ENCODE measurements around the gene PSD. TPM values are rescaled to one million over a fixed set of nuclear protein-coding genes. Genes with fewer than 3 reads are reported as not detected.

PSD gene
- total RNA-seq, 2 donors from 2014 or later, result 8.6 to 11.7 TPM

DNA sequence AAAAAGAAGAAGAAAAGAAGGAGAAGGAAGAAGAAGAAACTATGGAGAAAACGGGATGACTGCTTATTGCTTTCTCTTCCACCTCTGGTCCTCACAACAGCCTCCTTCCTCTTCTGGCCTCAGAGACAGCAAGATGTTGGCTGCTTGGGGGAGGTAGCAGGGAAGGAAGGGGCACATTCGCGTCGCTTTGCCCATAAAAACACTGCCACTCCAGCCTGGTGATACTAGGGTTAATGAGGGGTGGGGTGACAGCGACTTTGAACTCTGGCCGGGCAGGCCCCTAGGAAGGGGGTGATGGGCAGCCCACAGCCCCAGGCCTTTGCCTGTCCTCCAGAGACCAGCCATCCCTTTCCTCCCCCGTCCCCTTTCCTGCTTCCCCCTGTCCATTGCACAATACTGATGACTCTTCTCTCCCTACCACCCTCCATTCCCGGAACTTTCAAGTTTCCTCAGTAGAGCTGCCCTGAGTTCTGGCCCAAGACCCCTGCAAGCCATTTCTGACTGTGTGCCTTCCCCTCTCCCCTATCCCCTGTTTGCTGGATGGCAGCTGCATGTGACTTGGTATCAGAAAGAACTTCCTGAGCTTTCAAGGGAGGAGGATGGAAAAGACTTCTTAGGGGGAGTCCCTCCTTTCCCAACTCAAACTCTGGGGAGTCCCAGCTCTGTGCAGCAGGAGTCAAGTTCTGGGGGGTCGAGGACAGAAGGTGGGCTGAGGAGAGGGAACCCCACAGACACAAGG, 16.0 kb upstream of the PSD start:
- H3K9me3 Mint-ChIP-seq, result no peaks in the 10 kb centered on the region
- peak overlapping the region; percentile 84 to 92 for H3K4me3 Mint-ChIP-seq
- peaks cover 8 to 10% of the 10 kb centered on the region in 2 donors for H3K36me3 Mint-ChIP-seq (ENCODE audit: insufficient read depth in 2 of 2)
- H3K4me1 Mint-ChIP-seq (ENCODE audit: low read depth), result peaks cover 65% of the 10 kb centered on the region
- no peak for DNase-seq
- H3K27me3 Mint-ChIP-seq (ENCODE audit: low read depth), result no peaks in the 10 kb centered on the region
- peak overlapping the region; percentile 96 for H3K27ac Mint-ChIP-seq
- ATAC-seq (replicated peaks in 1 of 2), result no peak

DNA sequence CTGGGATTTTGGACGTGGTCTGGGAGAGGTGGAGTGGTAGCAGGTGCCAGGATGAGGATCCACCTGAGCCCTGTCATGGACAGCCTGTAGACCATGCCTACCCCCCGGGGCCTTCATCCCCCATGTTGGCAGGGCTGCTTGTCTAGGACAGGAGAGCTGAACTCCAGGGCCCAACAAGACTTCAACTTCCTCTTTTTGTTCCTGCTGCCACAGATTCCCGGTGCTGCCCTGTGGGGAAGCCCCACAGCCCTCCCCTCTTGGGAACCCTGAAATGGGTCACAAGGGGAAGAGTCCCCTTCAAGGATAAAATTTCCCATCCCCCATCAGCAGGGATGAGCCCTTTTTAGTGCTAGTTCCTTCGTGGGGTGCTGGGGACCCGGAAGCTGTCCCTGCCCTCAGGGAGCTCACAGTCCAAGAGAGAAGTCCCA, 15.0 kb upstream of the PSD start:
- Mint-ChIP-seq H3K9me3 (no peaks in the 10 kb centered on the region), H3K4me3 (peak overlapping the region; percentile 84 to 96), H3K27ac (peak overlapping the region; percentile 96), H3K4me1 (ENCODE audit: low read depth) (peaks cover 65% of the 10 kb centered on the region), H3K27me3 (ENCODE audit: low read depth) (no peaks in the 10 kb centered on the region), H3K36me3 (ENCODE audit: insufficient read depth in 2 of 2) (peaks cover 8 to 10% of the 10 kb centered on the region in 2 donors)
- DNase-seq (no peak), ATAC-seq (replicated peaks in 1 of 2) (no peak)

DNA sequence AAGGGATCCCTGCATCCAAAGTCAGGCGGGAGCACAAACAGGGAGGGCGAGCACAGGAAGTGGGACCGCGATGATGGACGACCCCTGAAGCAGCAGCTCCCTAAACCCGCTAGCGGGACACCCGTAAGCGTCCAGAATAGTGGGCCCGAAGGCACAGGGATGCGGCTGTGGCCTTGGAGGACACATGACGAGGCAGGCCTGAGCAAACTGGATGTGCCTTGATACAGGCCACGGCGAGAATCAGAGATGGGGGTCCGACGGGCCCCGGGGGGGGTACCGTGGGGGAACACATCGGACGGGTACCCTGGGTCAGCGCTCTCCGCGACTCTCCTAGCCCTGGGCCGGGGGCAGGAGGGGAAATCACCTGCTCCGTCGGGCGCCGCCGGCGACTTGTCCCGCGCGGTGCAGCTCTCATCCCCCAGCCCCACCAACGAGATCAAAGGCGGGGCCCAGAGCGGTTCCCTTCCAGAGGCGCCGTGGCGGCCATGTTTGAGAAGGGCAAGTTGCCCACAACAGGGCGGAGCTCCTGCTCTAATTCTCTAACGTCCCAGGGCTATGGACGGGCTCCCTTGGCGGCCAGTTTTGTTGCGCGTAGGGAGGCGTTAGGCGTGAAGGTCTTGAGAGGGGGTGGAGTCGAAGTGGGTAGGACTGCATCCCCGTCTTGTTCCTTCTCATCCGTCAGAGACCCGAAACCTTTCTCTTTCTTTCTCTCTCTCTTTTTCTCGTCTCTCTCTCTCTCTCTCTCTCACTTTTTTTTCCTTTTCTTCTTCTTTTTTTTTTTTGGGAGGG, 13.8 kb upstream of the PSD start, which contains the start of gene CUEDC2:
Gene CUEDC2, minus strand, starts transcription at position 413 of the 789 bp plus-strand sequence. CDS start 7,386 bp downstream, outside the sequence.
- peak within 1 kb of the TSS; percentile 84 to 96 for H3K4me3 Mint-ChIP-seq

DNA sequence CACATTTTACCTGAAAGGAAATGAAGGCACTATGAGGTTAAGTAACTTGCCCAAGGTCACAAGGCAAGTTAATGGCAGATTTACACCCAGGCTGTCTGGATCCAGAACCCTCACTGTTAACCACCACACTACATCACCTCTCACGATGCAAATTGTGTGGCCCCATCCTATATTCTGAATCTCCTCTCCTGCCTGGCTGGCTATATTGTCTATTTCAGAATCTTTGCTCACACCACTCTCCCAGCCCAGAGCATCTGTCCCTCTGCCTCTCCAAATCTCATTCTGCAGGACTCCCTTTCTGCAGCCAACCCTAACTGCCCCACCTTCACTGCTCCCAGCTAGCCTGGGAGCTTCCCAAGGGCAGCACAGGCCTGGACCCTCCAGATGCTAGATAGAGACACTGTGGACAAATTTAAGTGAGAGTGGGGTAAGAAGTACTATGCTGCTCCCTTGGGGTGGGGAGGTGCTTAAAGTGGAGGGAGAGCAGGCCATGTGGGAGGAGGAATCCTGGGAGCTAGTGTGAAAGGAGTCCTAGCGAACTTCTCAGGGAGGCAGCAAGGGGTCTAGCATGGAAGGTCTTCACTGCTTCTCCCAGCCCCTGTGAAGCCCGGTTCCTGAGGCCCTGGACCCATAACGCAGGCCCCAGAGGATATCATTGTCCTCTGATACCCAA, 13.0 kb upstream of the PSD start:
- Mint-ChIP-seq H3K4me1 (ENCODE audit: low read depth) (peaks cover 59% of the 10 kb centered on the region), H3K9me3 (no peaks in the 10 kb centered on the region), H3K27me3 (ENCODE audit: low read depth) (no peaks in the 10 kb centered on the region), H3K36me3 (ENCODE audit: insufficient read depth in 2 of 2) (peaks cover 2 to 6% of the 10 kb centered on the region in 2 donors), H3K27ac (peak overlapping the region; percentile 96), H3K4me3 (peak overlapping the region; percentile 84 to 96)
- ATAC-seq (replicated peaks in 1 of 2), result no peak
- DNase-seq, result no peak

More for the DNA sequence above, 13.8 kb upstream of the PSD start, which contains the start of gene CUEDC2:
- Mint-ChIP-seq H3K27ac (peak within 1 kb of the TSS; percentile 96), H3K36me3 (ENCODE audit: insufficient read depth in 2 of 2) (peaks cover 6% of the 10 kb centered on the region in 2 donors), H3K4me1 (ENCODE audit: low read depth) (peaks cover 59% of the 10 kb centered on the region), H3K27me3 (ENCODE audit: low read depth) (no peaks in the 10 kb centered on the region), H3K9me3 (no peaks in the 10 kb centered on the region)
- peak; percentile 97 to 99 for DNase-seq
- peak; percentile 95 for ATAC-seq (replicated peaks in 1 of 2)

DNA sequence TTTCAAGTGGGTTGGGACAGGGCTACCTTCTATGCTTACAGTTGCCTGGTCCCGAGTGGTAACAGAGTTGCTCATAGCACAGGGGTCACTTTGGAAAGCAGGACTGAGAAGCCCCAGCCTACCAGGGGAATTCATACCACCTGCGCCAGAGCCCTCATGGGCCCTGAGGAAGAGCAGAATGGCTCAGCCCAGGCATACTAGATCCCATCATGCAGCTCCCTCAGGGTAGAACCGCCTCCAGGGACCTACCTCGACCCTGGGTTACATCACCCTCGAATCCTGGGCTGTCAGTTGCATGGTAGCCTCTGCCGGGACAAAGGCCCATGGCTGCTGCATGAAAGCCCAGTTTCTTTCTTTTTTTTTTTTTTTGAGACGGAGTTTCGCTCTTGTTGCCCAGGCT, 10.9 kb upstream of the PSD start:
- H3K27ac Mint-ChIP-seq, result no peak overlapping the region
- H3K27me3 Mint-ChIP-seq (ENCODE audit: low read depth), result no peaks in the 10 kb centered on the region
- no peak overlapping the region for H3K4me3 Mint-ChIP-seq
- DNase-seq, result no peak
- peaks cover 2 to 6% of the 10 kb centered on the region in 2 donors for H3K36me3 Mint-ChIP-seq (ENCODE audit: insufficient read depth in 2 of 2)
- no peaks in the 10 kb centered on the region for H3K9me3 Mint-ChIP-seq
- ATAC-seq (replicated peaks in 1 of 2), result no peak
- peaks cover 52% of the 10 kb centered on the region for H3K4me1 Mint-ChIP-seq (ENCODE audit: low read depth)

DNA sequence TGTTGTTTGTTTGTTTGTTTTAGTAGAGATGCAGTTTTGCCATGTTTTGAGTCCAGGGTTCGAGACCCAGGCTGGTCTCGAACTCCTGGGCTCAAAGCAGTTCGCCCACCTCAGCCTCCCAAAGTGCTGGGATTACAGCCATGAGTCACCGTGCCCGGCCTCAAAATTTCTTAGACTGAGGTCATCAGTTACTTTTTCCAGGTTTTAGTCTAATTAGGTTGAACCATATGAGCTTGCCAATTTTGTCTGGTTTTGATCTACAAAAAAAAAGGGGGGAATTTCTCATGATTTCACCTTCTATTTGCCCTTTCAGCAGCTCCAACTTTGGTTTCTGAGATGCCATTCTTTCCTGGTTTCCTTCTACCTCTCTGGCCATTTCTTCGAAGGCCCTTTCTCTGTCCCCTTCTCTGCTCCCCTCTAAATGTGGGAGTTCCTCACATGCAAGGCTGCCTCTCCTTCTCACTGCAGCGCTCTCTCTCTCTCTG, 8.3 kb upstream of the PSD start:
- no peaks in the 10 kb centered on the region for H3K9me3 Mint-ChIP-seq
- no peak overlapping the region for H3K4me3 Mint-ChIP-seq
- peaks cover 0 to 2% of the 10 kb centered on the region in 2 donors for H3K36me3 Mint-ChIP-seq (ENCODE audit: insufficient read depth in 2 of 2)
- ATAC-seq (replicated peaks in 1 of 2) (no peak), DNase-seq (no peak)
- H3K4me1 Mint-ChIP-seq (ENCODE audit: low read depth), result peaks cover 48% of the 10 kb centered on the region
- peak overlapping the region; percentile 7 for H3K27ac Mint-ChIP-seq
- H3K27me3 Mint-ChIP-seq (ENCODE audit: low read depth), result no peaks in the 10 kb centered on the region

DNA sequence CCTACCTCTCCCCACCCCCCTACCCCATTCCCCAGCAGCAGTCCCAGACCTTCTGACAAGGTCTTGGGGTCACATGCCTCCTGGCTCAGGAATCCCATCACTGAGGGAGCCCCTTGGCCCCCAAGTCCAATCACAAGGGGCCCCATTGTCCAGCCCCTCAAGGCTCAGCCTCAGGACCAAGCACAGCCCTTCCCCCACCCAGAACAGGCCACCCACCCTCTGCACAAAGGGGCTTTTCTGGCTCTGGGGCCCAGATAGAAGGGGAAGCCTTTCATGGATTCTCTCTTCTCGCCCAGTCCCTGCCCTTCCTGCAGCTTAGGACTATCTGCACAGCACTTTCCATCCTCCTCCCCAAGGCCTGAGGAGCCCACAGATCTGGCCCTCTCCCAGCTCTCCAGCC, 6.9 kb upstream of the PSD start:
- Mint-ChIP-seq H3K27ac (no peak overlapping the region), H3K36me3 (ENCODE audit: insufficient read depth in 2 of 2) (peaks cover 2% of the 10 kb centered on the region in 2 donors)

DNA sequence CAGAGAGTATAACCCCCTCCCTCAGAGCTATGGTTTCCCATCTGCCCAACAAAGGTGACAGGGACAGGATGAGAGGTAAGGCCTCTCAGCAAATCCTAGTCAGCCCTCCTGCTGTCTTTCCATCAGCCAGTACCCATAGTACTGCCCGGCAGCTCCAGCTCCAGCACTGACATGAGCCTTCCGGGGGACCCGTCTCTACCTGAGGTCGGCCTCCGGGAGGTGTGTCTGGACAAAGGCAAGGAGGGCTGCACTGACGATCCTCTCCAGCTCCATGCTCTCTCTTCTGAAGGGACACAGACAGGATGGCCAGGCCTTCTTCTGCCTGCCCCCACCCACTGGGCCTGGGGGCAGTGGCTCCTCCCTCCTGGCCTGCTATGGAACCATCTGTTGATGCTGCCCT, 6.3 kb upstream of the PSD start:
- Mint-ChIP-seq H3K4me1 (ENCODE audit: low read depth) (peaks cover 49% of the 10 kb centered on the region), H3K36me3 (ENCODE audit: insufficient read depth in 2 of 2) (peaks cover 2% of the 10 kb centered on the region in 2 donors), H3K4me3 (no peak overlapping the region), H3K27me3 (ENCODE audit: low read depth) (no peaks in the 10 kb centered on the region), H3K9me3 (no peaks in the 10 kb centered on the region), H3K27ac (no peak overlapping the region)
- no peak for DNase-seq
- no peak for ATAC-seq (replicated peaks in 1 of 2)

More for the DNA sequence above, 6.9 kb upstream of the PSD start:
- ATAC-seq (replicated peaks in 1 of 2) (no peak), DNase-seq (no peak)
- peaks cover 43% of the 10 kb centered on the region for H3K4me1 Mint-ChIP-seq (ENCODE audit: low read depth)
- no peaks in the 10 kb centered on the region for H3K9me3 Mint-ChIP-seq
- H3K4me3 Mint-ChIP-seq, result no peak overlapping the region
- H3K27me3 Mint-ChIP-seq (ENCODE audit: low read depth), result no peaks in the 10 kb centered on the region

DNA sequence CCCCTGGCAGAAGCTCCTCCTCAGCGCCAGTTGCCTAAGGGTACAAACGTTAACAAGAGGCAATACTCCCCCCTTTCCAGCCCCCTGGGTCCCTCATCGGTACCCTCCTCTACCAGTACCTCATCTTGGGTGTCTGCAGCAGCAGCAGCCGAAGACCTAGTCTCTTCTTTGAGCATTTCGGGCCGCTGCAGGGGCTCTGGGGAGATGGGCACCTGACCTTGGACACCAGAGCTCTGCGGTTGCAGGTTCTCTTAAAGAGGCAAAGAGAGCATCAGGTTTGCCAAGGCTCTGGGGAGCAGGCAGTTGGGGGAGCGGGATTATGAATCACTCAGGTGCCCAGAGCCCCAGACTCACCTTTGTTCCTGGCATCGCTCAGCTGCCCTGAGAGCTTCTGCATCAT, 5.6 kb upstream of the PSD start:
- no peak for ATAC-seq (replicated peaks in 1 of 2)
- H3K4me3 Mint-ChIP-seq, result no peak overlapping the region
- H3K4me1 Mint-ChIP-seq (ENCODE audit: low read depth), result peaks cover 55% of the 10 kb centered on the region

DNA sequence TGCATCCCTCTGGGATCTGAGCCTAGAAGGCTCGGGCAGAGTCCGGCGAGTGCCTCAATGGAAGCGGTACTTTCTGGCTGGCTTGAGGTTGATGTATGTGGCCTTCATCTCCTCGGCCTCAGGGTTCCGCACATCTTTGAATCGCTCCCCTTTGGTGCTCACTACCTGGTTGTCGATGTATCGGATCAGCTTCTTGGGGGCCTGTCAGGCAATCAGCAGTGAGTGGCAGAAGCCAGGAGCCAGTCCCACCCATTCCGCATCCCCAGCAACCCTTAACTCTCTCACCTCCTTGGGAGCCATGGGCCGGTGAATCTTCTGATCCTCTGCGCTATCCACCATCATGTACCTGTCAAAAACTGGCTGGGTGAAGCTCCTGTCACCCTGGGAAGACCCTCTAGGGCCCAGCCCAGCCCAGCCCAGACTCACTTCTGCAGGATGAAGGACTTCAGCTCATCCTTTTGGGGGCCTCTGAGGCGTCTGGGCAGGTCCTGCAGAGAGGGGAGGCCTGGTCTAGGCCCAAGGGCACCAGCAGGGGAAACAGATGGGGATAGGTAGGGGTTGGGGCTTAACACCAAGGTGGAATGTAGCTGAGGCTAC, 4.9 kb upstream of the PSD start:
- Mint-ChIP-seq H3K27ac (no peak overlapping the region), H3K4me1 (ENCODE audit: low read depth) (peaks cover 58% of the 10 kb centered on the region), H3K36me3 (ENCODE audit: insufficient read depth in 2 of 2) (peaks cover 2% of the 10 kb centered on the region in 2 donors), H3K4me3 (peak overlapping the region in 1 of 2 donors; percentile 32), H3K27me3 (ENCODE audit: low read depth) (peaks cover 8% of the 10 kb centered on the region), H3K9me3 (no peaks in the 10 kb centered on the region)
- DNase-seq (no peak), ATAC-seq (replicated peaks in 1 of 2) (no peak)

More for the DNA sequence above, 5.6 kb upstream of the PSD start:
- DNase-seq, result no peak
- Mint-ChIP-seq H3K36me3 (ENCODE audit: insufficient read depth in 2 of 2) (peaks cover 2% of the 10 kb centered on the region in 2 donors), H3K9me3 (no peaks in the 10 kb centered on the region), H3K27me3 (ENCODE audit: low read depth) (peaks cover 2% of the 10 kb centered on the region), H3K27ac (no peak overlapping the region)

DNA sequence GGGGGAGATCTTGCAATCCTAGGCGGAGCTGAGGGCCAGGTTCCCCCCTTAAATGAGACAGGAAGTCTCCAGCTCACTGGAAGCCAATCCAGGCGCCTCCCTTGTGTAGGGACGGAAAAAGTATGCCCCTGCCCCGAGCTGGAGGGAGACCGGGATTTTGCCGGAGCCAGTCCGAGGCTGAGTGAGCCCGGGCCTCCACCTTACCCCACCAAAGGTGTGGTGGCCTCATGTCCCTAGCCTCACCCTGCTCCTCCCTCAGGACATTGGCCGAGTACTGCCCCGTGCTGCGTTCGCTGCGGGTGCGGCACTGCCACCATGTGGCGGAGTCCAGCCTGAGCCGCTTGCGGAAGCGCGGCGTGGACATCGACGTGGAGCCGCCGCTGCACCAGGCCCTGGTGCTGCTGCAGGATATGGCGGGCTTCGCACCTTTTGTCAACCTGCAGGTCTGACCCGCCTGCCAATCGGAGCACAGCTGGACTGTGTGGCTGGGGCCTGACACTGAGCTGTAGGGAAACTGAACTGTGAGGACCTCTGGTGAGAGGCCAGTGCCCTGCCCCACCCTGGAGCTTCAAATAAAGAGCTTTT, 4.1 kb upstream of the PSD start:
- H3K36me3 Mint-ChIP-seq (ENCODE audit: insufficient read depth in 2 of 2), result peaks cover 2% of the 10 kb centered on the region in 2 donors
- H3K4me3 Mint-ChIP-seq, result peak overlapping the region; percentile 88 to 99
- H3K4me1 Mint-ChIP-seq (ENCODE audit: low read depth), result peaks cover 56% of the 10 kb centered on the region
- peaks cover 17% of the 10 kb centered on the region for H3K27me3 Mint-ChIP-seq (ENCODE audit: low read depth)
- peak; percentile 18 to 25 for ATAC-seq (replicated peaks in 1 of 2)
- peak; percentile 74 to 75 for DNase-seq
- H3K27ac Mint-ChIP-seq, result peak overlapping the region; percentile 27
- no peaks in the 10 kb centered on the region for H3K9me3 Mint-ChIP-seq

Data from activated T-cell treated with anti-CD3 and anti-CD28 coated beads, Interleukin-2, amount 50 U/mL, for 72 hours (primary cell).